Astrocyte of the cerebellum (primary cell): ENCODE results near the gene UBE2D4.
A peak's percentile ranks its signal among the peaks of the same experiment; 100 is the strongest.
"Not testable (repeated sequence)": the region's sequence is repeated elsewhere in the genome, so short reads cannot be mapped to it uniquely, and the experiment has no call there.

Experiments used
- DNase-seq: peaks from one replicate; pipeline ENCODE4 v3.0.0-alpha.2; 2011; ENCODE audit warnings: low read depth
- H3K4me3 ChIP-seq: 2 replicates; pipeline ENCODE4 v1.5.1; 2011; ENCODE audit warnings: mild to moderate bottlenecking, low read depth, low read length, moderate library complexity
- CTCF ChIP-seq: IDR thresholded peaks from 2 replicates; pipeline ENCODE4 v1.5.1; 2012; ENCODE audit warnings: low read length, low read depth, moderate library complexity, mild to moderate bottlenecking; ENCODE audit errors: missing control alignments
- in situ Hi-C: cut with HindIII; loops from 2 replicates; pipeline ENCODE4 v1.10.0; 2017; ENCODE audit warnings: low sequenced_read_pairs

UBE2D4 gene

GRCh38 chr7:43985904-43986864, 59.9 kb downstream of the UBE2D4 start:
- peak; percentile 49 for TF ChIP-seq CTCF
- H3K4me3 ChIP-seq, in situ Hi-C loops: not testable (repeated sequence)
- peak; percentile 4 for DNase-seq

GRCh38 chr7:43987476-43987875, 61.2 kb downstream of the UBE2D4 start:
- in situ Hi-C loops, DNase-seq, H3K4me3 ChIP-seq: not testable (repeated sequence)

- H3K4me3 ChIP-seq, DNase-seq, in situ Hi-C loops: not testable (repeated sequence)
Measured at GRCh38 chr7:43990011-43990585, 63.9 kb downstream of the UBE2D4 start.

- in situ Hi-C loops, DNase-seq, H3K4me3 ChIP-seq: not testable (repeated sequence)
Measured at GRCh38 chr7:43990829-43991228, 64.6 kb downstream of the UBE2D4 start.

- in situ Hi-C loops, H3K4me3 ChIP-seq: not testable (repeated sequence)
- peak; percentile 4 for DNase-seq
Measured at GRCh38 chr7:43992896-43993295, 66.7 kb downstream of the UBE2D4 start.

GRCh38 chr7:43994681-43995080, 68.4 kb downstream of the UBE2D4 start:
- DNase-seq, in situ Hi-C loops, H3K4me3 ChIP-seq: not testable (repeated sequence)

GRCh38 chr7:43997532-43997931, 71.3 kb downstream of the UBE2D4 start, which contains the start of gene SPDYE1:
SPDYE1 (plus strand) TSS chr7:43997897; CDS start chr7:43999950, 2,053 bp downstream.
- DNase-seq, in situ Hi-C loops, H3K4me3 ChIP-seq: not testable (repeated sequence)
